NCI-H510A treated with DMSO at 0.1 percent for 48 hours (cell line): Measurements from ENCODE around the gene GIMAP1.
"Not testable (repeated sequence)": the region's sequence is repeated elsewhere in the genome, so short reads cannot be mapped to it uniquely, and the experiment has no call there.

Experiments
- DNase-seq: peaks from one replicate; lab custom pipeline; 2025; lab: John Stamatoyannopoulos, UW

Gene GIMAP1

GRCh38 chr7:150716368-150716767, at the start of gene GIMAP1:
Gene GIMAP1, plus strand, starts transcription at chr7:150716613. Its CDS starts 2,435 bp downstream, at chr7:150719048.
- no peak for DNase-seq

- DNase-seq = no peak
These were observed 47.9 kb upstream of the GIMAP1 start for GRCh38 chr7:150668472-150668911.

GRCh38 chr7:150668977-150669376, 47.4 kb upstream of the GIMAP1 start:
- no peak for DNase-seq

GRCh38 chr7:150671798-150672585, 44.4 kb upstream of the GIMAP1 start:
- DNase-seq = not testable (repeated sequence)

- DNase-seq = no peak
These were observed 40.7 kb upstream of the GIMAP1 start for GRCh38 chr7:150675714-150676113.

GRCh38 chr7:150676276-150676675, 40.1 kb upstream of the GIMAP1 start:
- not testable (repeated sequence) for DNase-seq

- not testable (repeated sequence) for DNase-seq
These were observed 39.6 kb upstream of the GIMAP1 start for GRCh38 chr7:150676854-150677253.

- DNase-seq = not testable (repeated sequence)
These were observed 37.8 kb upstream of the GIMAP1 start for GRCh38 chr7:150678601-150679000.

- not testable (repeated sequence) for DNase-seq
These were observed 36.0 kb upstream of the GIMAP1 start for GRCh38 chr7:150680364-150680763.

GRCh38 chr7:150685219-150686029, 31.0 kb upstream of the GIMAP1 start, which contains the start of gene GIMAP2:
Gene GIMAP2, plus strand, starts transcription at chr7:150685706. Its CDS starts 1,354 bp downstream, at chr7:150687060.
- DNase-seq = peak; percentile 7

GRCh38 chr7:150686030-150686631, 30.3 kb upstream of the GIMAP1 start:
- DNase-seq = no peak

GRCh38 chr7:150688630-150689029, 27.8 kb upstream of the GIMAP1 start:
- DNase-seq = no peak

- DNase-seq = no peak
These were observed 20.8 kb upstream of the GIMAP1 start for GRCh38 chr7:150695654-150696053.

- DNase-seq = no peak
These were observed 13.2 kb upstream of the GIMAP1 start for GRCh38 chr7:150703209-150703608.

- DNase-seq = no peak
These were observed 1.1 kb upstream of the GIMAP1 start for GRCh38 chr7:150715293-150715692.

GRCh38 chr7:150715738-150716137, 675 bp upstream of the GIMAP1 start:
- no peak for DNase-seq

- no peak for DNase-seq
These were observed 526 bp downstream of the GIMAP1 start for GRCh38 chr7:150716939-150717338.

GRCh38 chr7:150717814-150718420, 1.5 kb downstream of the GIMAP1 start:
- no peak for DNase-seq

- DNase-seq = no peak
These were observed 3.0 kb downstream of the GIMAP1 start for GRCh38 chr7:150719436-150719835.

GRCh38 chr7:150719960-150720891, 3.8 kb downstream of the GIMAP1 start:
- DNase-seq = no peak

- DNase-seq = no peak
These were observed 5.6 kb downstream of the GIMAP1 start for GRCh38 chr7:150721970-150722373.
